CD4-positive, CD25-positive, alpha-beta regulatory T cell (primary cell): ENCODE data around the gene RAD51AP2. TPM values are rescaled to one million over a fixed set of nuclear protein-coding genes. Genes with fewer than 3 reads are reported as not detected.

Source experiments
- ATAC-seq, 2 donors: fragments of 150-1000 bp; cut with Tn5 transposase; one replicate each; pipeline ENCODE4 v1.10.0; 2021; ENCODE audit warnings: low read depth in 2 of 2, moderate number of reproducible peaks in 2 of 2, moderate library complexity in 1 of 2
- DNase-seq, 3 donors: peaks; one replicate each; pipeline versions ENCODE4 v3.0.0 to v3.0.0-alpha.2; 2012 to 2022; ENCODE audit warnings: mixed read lengths in 1 of 3
- H3K27ac ChIP-seq: one replicate; pipeline ENCODE4 v1.7.0; 2013; ENCODE audit warnings: mild to moderate bottlenecking, low read length; ENCODE audit not compliant: insufficient read depth, poor library complexity, severe bottlenecking
- H3K27me3 ChIP-seq: one replicate; pipeline ENCODE4 v1.7.0; 2013; ENCODE audit warnings: low read length; ENCODE audit not compliant: control insufficient read depth, insufficient read depth
- H3K36me3 ChIP-seq: one replicate; pipeline ENCODE4 v1.7.0; 2013; ENCODE audit warnings: mild to moderate bottlenecking, low read length, moderate library complexity; ENCODE audit not compliant: control insufficient read depth, insufficient read depth
- H3K4me1 ChIP-seq: 2 replicates; pipeline ENCODE4 v1.7.0; 2013; ENCODE audit warnings: mild to moderate bottlenecking, low read length; ENCODE audit not compliant: insufficient read depth, control insufficient read depth, poor library complexity, severe bottlenecking
- H3K4me3 ChIP-seq: one replicate; pipeline ENCODE4 v1.7.0; 2013; ENCODE audit warnings: low read depth, mild to moderate bottlenecking, low read length, moderate library complexity
- H3K9me3 ChIP-seq, 2 experiments: 1 replicate in 1 of 2; 2 replicates in 1 of 2; pipeline ENCODE4 v1.7.0; 2013; ENCODE audit warnings: low read length in 2 of 2, mild to moderate bottlenecking in 1 of 2, moderate library complexity in 1 of 2; ENCODE audit not compliant: control insufficient read depth in 2 of 2
- H3K27ac Mint-ChIP-seq, 3 donors: one replicate each; pipeline ENCODE4 v1.8.0; 2020 to 2022; ENCODE audit warnings: mild to moderate bottlenecking in 3 of 3, mixed read lengths in 3 of 3, moderate library complexity in 2 of 3
- H3K27me3 Mint-ChIP-seq: one replicate; pipeline ENCODE4 v1.8.0; 2022; ENCODE audit warnings: mild to moderate bottlenecking, mixed read lengths
- H3K36me3 Mint-ChIP-seq: one replicate; pipeline ENCODE4 v1.8.0; 2020; ENCODE audit warnings: mixed read lengths
- H3K4me1 Mint-ChIP-seq, 4 donors: one replicate each; pipeline ENCODE4 v1.8.0; 2020 to 2022; ENCODE audit warnings: mixed read lengths in 4 of 4, mild to moderate bottlenecking in 1 of 4
- H3K4me3 Mint-ChIP-seq, 4 donors: one replicate each; pipeline ENCODE4 v1.8.0; 2020 to 2022; ENCODE audit warnings: mild to moderate bottlenecking in 4 of 4, mixed read lengths in 4 of 4, moderate library complexity in 3 of 4
- H3K9me3 Mint-ChIP-seq, 7 donors: one replicate each; pipeline ENCODE4 v1.8.0; 2020 to 2022; ENCODE audit warnings: mixed read lengths in 7 of 7, mild to moderate bottlenecking in 3 of 7, moderate library complexity in 2 of 7
- polyA plus RNA-seq, 4 donors: library from polyadenylated mRNA; unstranded; fragments of 300-500 nt; fragmentation: Illumina TruSeq; gene quantifications; one replicate each; pipeline ENCODE4 v1.2.3, GENCODE V29; 2021
- total RNA-seq: library from RNA; stranded (reverse); gene quantifications from one replicate; pipeline ENCODE4 v1.2.3, GENCODE V29; 2022

RAD51AP2 gene
- total and polyA plus RNA-seq, 5 donors from 2014 or later = not detected

- Mint-ChIP-seq H3K9me3 (peaks cover 0 to 13% (median 2%) of the 10 kb centered on the region in 7 donors), H3K4me3 (no peak overlapping the region), H3K36me3 (no peaks in the 10 kb centered on the region), H3K4me1 (no peaks in the 10 kb centered on the region), H3K27me3 (no peaks in the 10 kb centered on the region), H3K27ac (no peak overlapping the region)
- H3K36me3 ChIP-seq = no peaks in the 10 kb centered on the region
- no peak overlapping the region for H3K27ac ChIP-seq
- DNase-seq (no peak), ATAC-seq (no peak)
- no peaks in the 10 kb centered on the region for H3K4me1 ChIP-seq
- no peak overlapping the region for H3K4me3 ChIP-seq
- no peaks in the 10 kb centered on the region for H3K27me3 ChIP-seq
- no peaks in the 10 kb centered on the region for H3K9me3 ChIP-seq
Measured at GRCh38 chr2:17476830-17477229, 41.4 kb downstream of the RAD51AP2 start.

GRCh38 chr2:17476064-17476463, 42.2 kb downstream of the RAD51AP2 start:
- no peak for DNase-seq
- no peak overlapping the region for H3K27ac Mint-ChIP-seq
- H3K4me3 Mint-ChIP-seq = no peak overlapping the region

DNA sequence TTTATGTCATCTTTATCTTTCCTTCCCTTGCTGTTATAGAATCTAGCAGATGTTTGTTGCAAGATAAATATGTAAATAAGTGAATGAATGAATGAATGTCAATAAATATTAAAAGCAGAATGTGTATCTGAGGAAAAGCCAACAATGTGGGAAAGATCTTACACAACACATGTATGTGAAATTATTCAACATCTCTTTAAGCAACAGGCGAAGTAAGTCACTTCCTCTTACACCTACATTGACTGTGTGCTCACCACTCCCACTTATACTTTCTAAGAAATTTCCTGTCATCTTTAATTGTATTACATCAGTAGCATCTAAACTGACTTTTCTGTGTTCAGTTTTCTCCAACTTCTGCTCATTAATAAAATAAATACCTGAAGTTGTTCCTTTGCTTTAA, 43.0 kb downstream of the RAD51AP2 start:
- DNase-seq (no peak), ATAC-seq (no peak)
- H3K4me1 Mint-ChIP-seq = no peaks in the 10 kb centered on the region
- Histone ChIP-seq H3K4me1 (no peaks in the 10 kb centered on the region), H3K4me3 (no peak overlapping the region), H3K36me3 (no peaks in the 10 kb centered on the region), H3K27me3 (no peaks in the 10 kb centered on the region), H3K27ac (no peak overlapping the region), H3K9me3 (peaks cover 3 to 7% of the 10 kb centered on the region in 2 experiments)
- H3K27me3 Mint-ChIP-seq = no peaks in the 10 kb centered on the region
- H3K9me3 Mint-ChIP-seq = peaks cover 0 to 19% (median 5%) of the 10 kb centered on the region in 7 donors
- H3K27ac Mint-ChIP-seq = no peak overlapping the region
- no peak overlapping the region for H3K4me3 Mint-ChIP-seq
- no peaks in the 10 kb centered on the region for H3K36me3 Mint-ChIP-seq

More at GRCh38 chr2:17476064-17476463, 42.2 kb downstream of the RAD51AP2 start:
- H3K27ac ChIP-seq = no peak overlapping the region
- Mint-ChIP-seq H3K9me3 (peaks cover 0 to 13% (median 2%) of the 10 kb centered on the region in 7 donors), H3K4me1 (no peaks in the 10 kb centered on the region), H3K36me3 (no peaks in the 10 kb centered on the region), H3K27me3 (no peaks in the 10 kb centered on the region)
- H3K27me3 ChIP-seq = no peaks in the 10 kb centered on the region
- H3K4me1 ChIP-seq = no peaks in the 10 kb centered on the region
- no peaks in the 10 kb centered on the region for H3K36me3 ChIP-seq
- ATAC-seq = no peak
- peaks cover 3% of the 10 kb centered on the region in 2 experiments for H3K9me3 ChIP-seq
- H3K4me3 ChIP-seq = no peak overlapping the region

DNA sequence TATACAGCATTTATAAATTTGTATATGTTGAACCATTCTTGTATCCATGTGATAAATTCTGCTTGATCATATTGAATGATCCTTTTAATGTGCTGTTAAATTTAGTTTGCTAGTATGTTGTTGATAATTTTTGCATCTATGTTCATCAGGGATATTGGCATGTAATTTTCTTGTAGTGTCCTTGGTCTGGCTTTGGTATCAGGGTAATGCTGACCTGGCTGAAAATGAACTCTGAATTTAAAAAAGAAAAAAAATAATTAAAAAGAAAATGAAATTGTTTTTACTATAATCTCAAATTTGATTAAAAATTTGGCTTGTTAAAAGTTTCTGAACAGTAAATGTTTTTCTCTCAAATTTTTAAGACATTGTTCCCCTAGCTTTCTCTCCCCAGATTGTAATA, 46.3 kb downstream of the RAD51AP2 start:
- no peaks in the 10 kb centered on the region for H3K27me3 Mint-ChIP-seq
- ATAC-seq (no peak), DNase-seq (no peak)
- no peak overlapping the region for H3K27ac Mint-ChIP-seq
- H3K4me1 Mint-ChIP-seq = no peaks in the 10 kb centered on the region
- Histone ChIP-seq H3K27me3 (no peaks in the 10 kb centered on the region), H3K4me1 (no peaks in the 10 kb centered on the region), H3K27ac (no peak overlapping the region), H3K36me3 (no peaks in the 10 kb centered on the region), H3K4me3 (no peak overlapping the region), H3K9me3 (peaks cover 3 to 7% of the 10 kb centered on the region in 2 experiments)
- H3K4me3 Mint-ChIP-seq = no peak overlapping the region
- peaks cover 0 to 35% (median 9%) of the 10 kb centered on the region in 7 donors for H3K9me3 Mint-ChIP-seq
- no peaks in the 10 kb centered on the region for H3K36me3 Mint-ChIP-seq

DNA sequence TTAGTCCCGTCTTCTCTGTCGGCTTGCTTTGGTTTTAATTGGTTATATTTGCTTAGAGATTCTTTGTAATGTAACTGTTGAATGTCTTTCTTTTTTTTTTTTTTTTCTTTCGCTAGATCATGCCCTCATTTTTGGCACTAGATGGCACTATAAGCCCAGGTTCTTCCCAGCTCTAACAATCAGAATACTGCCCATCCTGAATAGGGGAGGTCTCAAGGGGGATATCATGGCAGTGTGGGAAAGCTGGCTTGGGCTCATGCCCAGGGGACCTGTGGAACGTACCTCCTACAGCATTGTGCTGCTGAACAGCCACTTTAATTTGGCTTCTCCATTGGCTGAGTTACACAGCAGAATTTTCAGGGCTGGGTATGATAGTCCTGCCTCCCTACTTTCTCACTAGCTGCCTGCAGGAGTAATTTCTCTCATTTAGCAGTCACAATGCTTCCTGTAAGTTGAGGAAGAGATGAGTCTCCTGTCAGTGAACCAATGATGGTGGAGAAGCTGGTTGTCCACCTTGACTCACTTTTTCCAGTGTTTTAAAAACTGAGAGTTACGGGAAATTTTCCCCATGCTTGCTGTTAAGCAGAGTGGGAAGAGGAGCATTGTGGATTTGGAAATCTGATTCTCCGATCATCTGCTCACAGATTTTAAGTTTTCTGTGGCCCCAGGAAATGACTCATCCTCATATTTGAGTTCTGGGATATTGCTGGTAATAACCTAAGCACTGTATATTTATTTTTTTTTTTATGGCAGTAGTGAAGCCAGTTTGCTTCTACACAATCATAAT, 47.2 kb downstream of the RAD51AP2 start:
- DNase-seq (no peak), ATAC-seq (no peak)
- Mint-ChIP-seq H3K27ac (no peak overlapping the region), H3K36me3 (no peaks in the 10 kb centered on the region), H3K9me3 (peaks cover 0 to 36% (median 10%) of the 10 kb centered on the region in 7 donors), H3K27me3 (no peaks in the 10 kb centered on the region), H3K4me3 (no peak overlapping the region), H3K4me1 (no peaks in the 10 kb centered on the region)
- H3K27me3 ChIP-seq = no peaks in the 10 kb centered on the region
- no peaks in the 10 kb centered on the region for H3K36me3 ChIP-seq
- H3K4me3 ChIP-seq = no peak overlapping the region
- no peak overlapping the region for H3K27ac ChIP-seq
- H3K9me3 ChIP-seq = peaks cover 3 to 7% of the 10 kb centered on the region in 2 experiments
- no peaks in the 10 kb centered on the region for H3K4me1 ChIP-seq

DNA sequence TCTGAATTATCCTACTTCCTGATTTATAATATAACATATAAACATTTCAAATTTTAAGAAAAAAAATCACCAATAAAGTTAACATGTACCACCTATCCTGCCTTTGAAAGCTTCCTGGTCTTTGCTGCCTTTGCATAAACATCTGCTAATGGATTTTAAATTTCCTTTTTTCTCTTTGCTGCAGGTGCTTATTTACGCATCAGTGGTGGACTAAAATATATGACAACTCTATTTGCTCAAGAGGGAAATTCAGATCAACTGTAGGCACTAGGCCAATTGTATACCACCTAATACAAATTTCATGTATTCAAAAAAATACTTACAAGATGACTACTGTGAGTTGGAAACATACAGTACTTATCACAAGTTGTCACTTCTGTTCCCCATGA, 57.2 kb downstream of the RAD51AP2 start:
- Mint-ChIP-seq H3K27ac (no peak overlapping the region), H3K27me3 (no peaks in the 10 kb centered on the region), H3K4me1 (no peaks in the 10 kb centered on the region), H3K4me3 (no peak overlapping the region), H3K9me3 (peaks cover 0 to 5% (median 3%) of the 10 kb centered on the region in 7 donors), H3K36me3 (no peaks in the 10 kb centered on the region)
- Histone ChIP-seq H3K27ac (no peak overlapping the region), H3K36me3 (no peaks in the 10 kb centered on the region), H3K4me1 (no peaks in the 10 kb centered on the region), H3K9me3 (peaks cover 0 to 2% of the 10 kb centered on the region in 2 experiments), H3K4me3 (no peak overlapping the region), H3K27me3 (no peaks in the 10 kb centered on the region)
- no peak for DNase-seq
- ATAC-seq = no peak

Other genes starting within 250 kb of the RAD51AP2 start
- not detected for gene VSNL1, start 22.3 kb upstream of the RAD51AP2 start, total RNA-seq
- gene VSNL1, start 22.3 kb upstream of the RAD51AP2 start, polyA plus RNA-seq = not detected
- gene SMC6, start 235.4 kb upstream of the RAD51AP2 start, total RNA-seq = 34.4 TPM
- 10 to 100 TPM; 11.5 to 24.8 (median 19.7) TPM for gene SMC6, start 235.4 kb upstream of the RAD51AP2 start, polyA plus RNA-seq
- 11.2 TPM for gene GEN1, start 235.7 kb upstream of the RAD51AP2 start, total RNA-seq
- gene GEN1, start 235.7 kb upstream of the RAD51AP2 start, polyA plus RNA-seq = 1 to 10 TPM in 3 of 4 donors, under 1 TPM in 1; 0.94 to 2.3 (median 1.5) TPM